SW 1271 (cell line): Measurements from ENCODE around the gene INPP5J.
"Not testable (repeated sequence)": the region's sequence is repeated elsewhere in the genome, so short reads cannot be mapped to it uniquely, and the experiment has no call there.

Experiments
- DNase-seq, 2 experiments: peaks; one replicate each; lab custom pipeline; 2025; lab: John Stamatoyannopoulos, UW

INPP5J gene

GRCh38 chr22:31122532-31123291 is at the start of gene INPP5J:
Gene INPP5J, plus strand, starts transcription at chr22:31122966. Its CDS starts 49 bp downstream, at chr22:31123015.
- peak in 1 of 2 experiments; percentile 10 for DNase-seq

GRCh38 chr22:31073125-31073524 is 49.6 kb upstream of the INPP5J start:
- not testable (repeated sequence) for DNase-seq

- not testable (repeated sequence) for DNase-seq
Measured at GRCh38 chr22:31073545-31074145, 49.1 kb upstream of the INPP5J start.

GRCh38 chr22:31075961-31076360 is 46.8 kb upstream of the INPP5J start:
- no peak for DNase-seq

GRCh38 chr22:31077681-31078080 is 45.1 kb upstream of the INPP5J start:
- DNase-seq = no peak

GRCh38 chr22:31078389-31078788 is 44.4 kb upstream of the INPP5J start:
- not testable (repeated sequence) for DNase-seq

- DNase-seq = no peak
Measured at GRCh38 chr22:31079095-31079642, 43.6 kb upstream of the INPP5J start.

- no peak for DNase-seq
Measured at GRCh38 chr22:31080164-31080847, 42.5 kb upstream of the INPP5J start.

- DNase-seq = peak; percentile 68 to 77
Measured at GRCh38 chr22:31080848-31081649, 41.7 kb upstream of the INPP5J start, which contains the start of gene SMTN. Gene SMTN, plus strand, starts transcription at chr22:31081318. Its CDS starts 1,941 bp downstream, at chr22:31083259.

GRCh38 chr22:31081963-31082605 is 40.7 kb upstream of the INPP5J start:
- DNase-seq = peak in 1 of 2 experiments; percentile 19

GRCh38 chr22:31082606-31083376 is 40.0 kb upstream of the INPP5J start:
- DNase-seq = peak in 1 of 2 experiments; percentile 47

GRCh38 chr22:31083377-31083768 is 39.4 kb upstream of the INPP5J start:
- no peak for DNase-seq

GRCh38 chr22:31083923-31084810 is 38.6 kb upstream of the INPP5J start:
- no peak for DNase-seq

- DNase-seq = peak in 1 of 2 experiments; percentile 56
Measured at GRCh38 chr22:31084811-31085492, 37.8 kb upstream of the INPP5J start.

- DNase-seq = no peak
Measured at GRCh38 chr22:31085493-31085824, 37.3 kb upstream of the INPP5J start.

GRCh38 chr22:31085928-31086327 is 36.8 kb upstream of the INPP5J start:
- DNase-seq = no peak

- no peak for DNase-seq
Measured at GRCh38 chr22:31086703-31087330, 35.9 kb upstream of the INPP5J start.

- DNase-seq = no peak
Measured at GRCh38 chr22:31087744-31088215, 35.0 kb upstream of the INPP5J start.
